ENCODE results near the gene SFXN3.

- no peak for TF ChIP-seq POLR2A (IDR thresholded peaks at IDR 0.05)
- no peak for TF ChIP-seq CTCF (IDR thresholded peaks at IDR 0.05)
Observed at GRCh38 chr10:101056365-101057151, 25.5 kb downstream of the SFXN3 start.

All from heart left ventricle (tissue), 13 donors.